HCT116 (cell line): Measurements from ENCODE around the gene MAGEA9. TPM values are rescaled to one million over a fixed set of nuclear protein-coding genes. Genes with fewer than 3 reads are reported as not detected.
"Not testable (repeated sequence)": the region's sequence is repeated elsewhere in the genome, so short reads cannot be mapped to it uniquely, and the experiment has no call there.

Source experiments
- ATAC-seq: fragments of 200-7000 bp; cut with Tn5 transposase; 2 replicates; pipeline ENCODE4 v1.9.1; 2020; ENCODE audit warnings: mild to moderate bottlenecking, moderate library complexity
- Bru-seq: library from RNA; stranded (reverse); fragments of 400-500 nt; gene quantifications from one replicate; lab custom pipeline; 2021; lab: Mats Ljungman, UMichigan
- BruChase-seq, 2 experiments: library from RNA; stranded (reverse); fragments of 400-500 nt; gene quantifications; one replicate each; lab custom pipeline; 2021; lab: Mats Ljungman, UMichigan
- BruUV-seq: library from RNA; stranded (reverse); fragments of 400-500 nt; replicated peaks from 2 replicates; lab custom pipeline; 2021; lab: Mats Ljungman, UMichigan
- CTCF ChIA-PET: fragments of 300-600 bp; sonication (Branson Sonifier 250); formaldehyde crosslinking; loops from one replicate; lab custom pipeline; 2021; ENCODE audit warnings: antibody characterized with exemption; lab: Charles Lee
- POLR2A ChIA-PET: fragments of 300-600, 350-600 bp; sonication (Branson Sonifier 250); formaldehyde crosslinking; loops from one replicate; lab custom pipeline; 2021; ENCODE audit warnings: antibody characterized with exemption; lab: Charles Lee
- RAD21 ChIA-PET, 2 experiments: fragments of 300-600 bp; sonication (Branson Sonifier 250); formaldehyde crosslinking; loops; one replicate each; lab custom pipeline; 2023; ENCODE audit warnings: low total read pairs in 2 of 2; ENCODE audit not compliant: uncharacterized antibody in 2 of 2, unreplicated experiment in 2 of 2, low non-redundant PET in 1 of 2; lab: Charles Lee
- DNase-seq: peaks from one replicate; pipeline ENCODE4 v3.0.0-alpha.2; 2010; ENCODE audit warnings: low read depth, low spot score
- H2AFZ ChIP-seq: fragments of 200-600 bp; shearing (Covaris generic), sonication (generic); 2 replicates; pipeline ENCODE4 v1.6.1; 2017; ENCODE audit warnings: low read depth, mixed run types, mixed read lengths, antibody characterized with exemption, low read length; ENCODE audit not compliant: poor library complexity, severe bottlenecking
- H3K27ac ChIP-seq: 2 replicates; pipeline ENCODE4 v1.5.1; 2012; ENCODE audit warnings: low read depth, low read length
- H3K27me3 ChIP-seq: fragments of 200-600 bp; sonication (generic); 2 replicates; pipeline ENCODE4 v1.6.1; 2016; ENCODE audit warnings: mixed run types, low read length, mixed read lengths; ENCODE audit not compliant: insufficient read depth
- H3K36me3 ChIP-seq, 2 experiments: fragments of 200-500 bp in 1 of 2; fragments of 200-600 bp in 1 of 2; sonication (Bioruptor generic) in 1 of 2; sonication (generic) in 1 of 2; 2 replicates each; pipeline versions ENCODE4 v1.5.1 to v1.6.1; 2014 to 2016; ENCODE audit warnings: low read length in 2 of 2, inconsistent platforms in 1 of 2, mixed read lengths in 1 of 2, mixed run types in 1 of 2; ENCODE audit not compliant: insufficient read depth in 2 of 2, control insufficient read depth in 1 of 2
- H3K4me1 ChIP-seq, 2 experiments: fragments of 200-600 bp in 1 of 2; sonication (generic) in 1 of 2; 2 replicates each; pipeline versions ENCODE4 v1.5.1 to v1.6.1; 2012 to 2017; ENCODE audit warnings: low read length in 2 of 2, inconsistent platforms in 1 of 2, mild to moderate bottlenecking in 1 of 2, mixed read lengths in 1 of 2, mixed run types in 1 of 2, moderate library complexity in 1 of 2; ENCODE audit not compliant: insufficient read depth in 2 of 2, control insufficient read depth in 1 of 2
- H3K4me2 ChIP-seq: fragments of 200-600 bp; sonication (generic); 2 replicates; pipeline ENCODE4 v1.6.1; 2017; ENCODE audit warnings: mixed run types, low read length, mixed read lengths
- H3K4me3 ChIP-seq, 2 experiments: fragments of 200-600 bp in 1 of 2; sonication (generic) in 1 of 2; replicated peaks in 1 of 2; 2 replicates each; pipeline ENCODE4 v1.5.1; 2011 to 2016; ENCODE audit warnings: low read length in 2 of 2, control low read depth in 1 of 2, low read depth in 1 of 2, mild to moderate bottlenecking in 1 of 2, mixed read lengths in 1 of 2, mixed run types in 1 of 2
- H3K79me2 ChIP-seq: fragments of 200-600 bp; sonication (generic); 2 replicates; pipeline ENCODE4 v1.6.1; 2017; ENCODE audit warnings: mild to moderate bottlenecking, mixed run types, low read length, moderate library complexity, mixed read lengths; ENCODE audit not compliant: insufficient read depth
- H3K9ac ChIP-seq: fragments of 200-600 bp; sonication (generic); 2 replicates; pipeline ENCODE4 v1.6.1; 2016; ENCODE audit warnings: low read length, mixed read lengths
- H3K9me2 ChIP-seq: fragments of 200-600 bp; sonication (generic), shearing (Covaris generic); 2 replicates; pipeline ENCODE4 v1.6.1; 2017; ENCODE audit warnings: mixed run types, mild to moderate bottlenecking, moderate library complexity; ENCODE audit not compliant: insufficient read depth
- H3K9me3 ChIP-seq, 2 experiments: fragments of 200-500 bp in 1 of 2; fragments of 200-600 bp in 1 of 2; sonication (Bioruptor generic) in 1 of 2; sonication (generic) in 1 of 2; 2 replicates each; pipeline ENCODE4 v1.6.1; 2014 to 2017; ENCODE audit warnings: low read length in 2 of 2, mixed read lengths in 2 of 2, inconsistent platforms in 1 of 2, low read depth in 1 of 2, mild to moderate bottlenecking in 1 of 2, mixed run types in 1 of 2, moderate library complexity in 1 of 2; ENCODE audit not compliant: control insufficient read depth in 1 of 2, insufficient read depth in 1 of 2
- H4K20me1 ChIP-seq: fragments of 200-600 bp; sonication (generic), shearing (Covaris generic); 2 replicates; pipeline ENCODE4 v1.6.1; 2017; ENCODE audit warnings: mixed run types, mild to moderate bottlenecking, moderate library complexity; ENCODE audit not compliant: insufficient read depth
- intact Hi-C: fragments of 100-400 bp; cut with micrococcal nuclease; formaldehyde crosslinking; loops from 2 replicates; pipeline ENCODE4 v1.10.0; 2022
- long read RNA-seq: library from polyadenylated mRNA; unstranded; transcript quantifications from one replicate; pipeline ENCODE4 v2.0.0, GENCODE V29; 2021; ENCODE audit not compliant: unreplicated experiment
- polyA plus RNA-seq: library from polyadenylated mRNA; unstranded; fragments of >200 nt; gene quantifications from 2 replicates; pipeline ENCODE4 v1.2.1, GENCODE V29; 2012; ENCODE audit warnings: missing spikeins
- total RNA-seq: library from RNA; stranded (reverse); gene quantifications from one replicate; pipeline ENCODE4 v1.2.1, GENCODE V29; 2021; ENCODE audit not compliant: unreplicated experiment

The MAGEA9 gene, protein sequence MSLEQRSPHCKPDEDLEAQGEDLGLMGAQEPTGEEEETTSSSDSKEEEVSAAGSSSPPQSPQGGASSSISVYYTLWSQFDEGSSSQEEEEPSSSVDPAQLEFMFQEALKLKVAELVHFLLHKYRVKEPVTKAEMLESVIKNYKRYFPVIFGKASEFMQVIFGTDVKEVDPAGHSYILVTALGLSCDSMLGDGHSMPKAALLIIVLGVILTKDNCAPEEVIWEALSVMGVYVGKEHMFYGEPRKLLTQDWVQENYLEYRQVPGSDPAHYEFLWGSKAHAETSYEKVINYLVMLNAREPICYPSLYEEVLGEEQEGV
- total RNA-seq (not detected), Bru-seq, nascent RNA (percentile 10 among the genes with signal in this experiment), BruChase-seq, experiment 1, labeled RNA remaining after a 6-hour chase (percentile 15 among the genes with signal in this experiment), BruChase-seq, experiment 2, labeled RNA remaining after a 2-hour chase (percentile 14 among the genes with signal in this experiment)
- polyA plus RNA-seq, result 0.27 TPM in 1 of 2 replicates, not detected in the other
- long read RNA-seq, result 0 reads

DNA sequence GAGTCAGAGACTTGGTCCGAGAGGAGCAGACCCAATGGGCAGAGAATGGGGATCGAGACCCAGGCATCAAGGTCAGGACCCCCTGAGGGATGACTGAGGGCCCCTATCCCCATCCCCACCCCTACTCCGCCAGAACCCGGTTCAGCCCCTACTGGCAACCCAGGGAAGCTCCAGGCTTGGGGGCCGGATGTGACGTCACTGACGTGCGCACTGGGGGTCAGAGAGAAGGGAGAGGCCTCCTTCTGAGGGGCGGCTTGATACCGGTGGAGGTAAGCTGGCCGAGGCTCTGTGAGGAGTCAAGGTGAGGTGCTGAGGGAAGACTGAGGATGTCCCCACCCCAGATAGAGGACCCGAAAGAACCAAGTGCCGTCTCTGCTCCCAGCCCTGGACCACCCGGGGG lies at the start of gene MAGEA9:
MAGEA9 (plus strand) TSS at position 204 of the 400 bp plus-strand sequence. CDS start 4,281 bp downstream, outside the sequence.
- H3K36me3 ChIP-seq, CTCF ChIA-PET, H4K20me1 ChIP-seq, H3K9me3 ChIP-seq, RAD21 ChIA-PET, H3K27me3 ChIP-seq, POLR2A ChIA-PET, ATAC-seq, H3K4me2 ChIP-seq, H2AFZ ChIP-seq, DNase-seq, H3K79me2 ChIP-seq, H3K27ac ChIP-seq, H3K9ac ChIP-seq, H3K9me2 ChIP-seq, intact Hi-C loops, H3K4me3 ChIP-seq, H3K4me1 ChIP-seq, BruUV-seq: not testable (repeated sequence)

DNA sequence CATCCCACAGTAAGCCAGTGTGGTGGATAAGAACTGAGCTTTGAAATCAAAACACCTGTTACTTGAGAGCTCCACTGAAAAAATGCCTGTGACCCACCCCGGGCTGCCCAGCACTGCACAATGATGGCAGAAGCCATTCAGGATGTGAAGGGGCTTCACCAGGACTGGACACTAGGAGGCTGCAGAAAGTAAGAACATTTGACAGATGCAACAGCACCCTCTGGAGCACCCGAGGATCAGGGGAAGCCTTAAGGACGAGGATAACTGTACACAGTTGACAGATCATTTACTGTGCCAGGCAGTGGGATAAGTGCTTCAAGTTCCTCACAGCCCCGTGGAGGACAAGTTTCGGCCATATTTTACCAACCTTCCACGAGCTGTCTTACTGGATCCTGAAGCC lies 39.5 kb upstream of the MAGEA9 start:
- DNase-seq, H3K4me2 ChIP-seq, RAD21 ChIA-PET, H3K9ac ChIP-seq, H3K27ac ChIP-seq, H3K4me1 ChIP-seq, H2AFZ ChIP-seq, H3K27me3 ChIP-seq, POLR2A ChIA-PET, H3K79me2 ChIP-seq, H3K9me2 ChIP-seq, CTCF ChIA-PET, BruUV-seq, H3K4me3 ChIP-seq, intact Hi-C loops, H3K9me3 ChIP-seq, H3K36me3 ChIP-seq, H4K20me1 ChIP-seq: not testable (repeated sequence)
- peak; percentile 85 for ATAC-seq

DNA sequence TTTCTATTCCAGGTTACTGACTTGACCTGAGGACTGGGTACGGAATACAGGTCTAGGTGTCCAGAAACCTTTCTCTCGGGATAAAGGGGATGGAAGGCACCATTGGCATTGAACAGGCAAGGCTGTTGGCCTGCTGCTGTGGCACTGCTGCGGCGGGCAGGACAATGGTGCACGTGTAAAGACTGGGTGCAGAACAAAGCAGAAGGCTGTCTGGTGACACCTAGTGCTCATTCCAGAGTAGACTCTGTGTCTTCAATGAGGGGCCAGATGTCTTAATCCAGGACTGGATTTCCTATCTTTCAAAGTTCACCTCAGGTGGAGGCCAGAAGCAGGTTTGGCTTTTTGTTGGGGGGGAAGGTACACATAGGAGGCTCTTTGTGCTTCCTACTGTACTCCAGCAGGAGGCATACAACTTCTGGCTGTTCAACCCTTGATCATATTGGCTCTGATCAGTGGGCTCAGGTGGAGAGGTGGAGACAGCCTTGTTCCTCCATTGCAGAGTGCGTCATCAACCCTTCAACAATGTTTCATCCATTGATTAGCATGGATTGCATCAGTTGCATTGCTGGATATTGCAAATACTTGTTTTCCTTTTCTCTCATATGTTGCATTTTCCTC lies 35.2 kb upstream of the MAGEA9 start:
- intact Hi-C loops, DNase-seq, POLR2A ChIA-PET, H3K79me2 ChIP-seq, H3K9me3 ChIP-seq, H3K4me1 ChIP-seq, BruUV-seq, H3K9me2 ChIP-seq, H4K20me1 ChIP-seq, H3K27ac ChIP-seq, H3K36me3 ChIP-seq, H3K4me3 ChIP-seq, H3K4me2 ChIP-seq, H3K27me3 ChIP-seq, H3K9ac ChIP-seq, RAD21 ChIA-PET, CTCF ChIA-PET, H2AFZ ChIP-seq: not testable (repeated sequence)
- ATAC-seq, result peak; percentile 75
